HG02588 (cell line): ENCODE measurements around the gene LRIF1.
"Not testable (repeated sequence)": the region's sequence is repeated elsewhere in the genome, so short reads cannot be mapped to it uniquely, and the experiment has no call there.

Experiments
- ATAC-seq: cut with Tn5 transposase; IDR thresholded peaks from one replicate; pipeline ENCODE4 v1.9.1; 2021; ENCODE audit warnings: mild to moderate bottlenecking, moderate library complexity; ENCODE audit not compliant: unreplicated experiment

LRIF1 gene

DNA sequence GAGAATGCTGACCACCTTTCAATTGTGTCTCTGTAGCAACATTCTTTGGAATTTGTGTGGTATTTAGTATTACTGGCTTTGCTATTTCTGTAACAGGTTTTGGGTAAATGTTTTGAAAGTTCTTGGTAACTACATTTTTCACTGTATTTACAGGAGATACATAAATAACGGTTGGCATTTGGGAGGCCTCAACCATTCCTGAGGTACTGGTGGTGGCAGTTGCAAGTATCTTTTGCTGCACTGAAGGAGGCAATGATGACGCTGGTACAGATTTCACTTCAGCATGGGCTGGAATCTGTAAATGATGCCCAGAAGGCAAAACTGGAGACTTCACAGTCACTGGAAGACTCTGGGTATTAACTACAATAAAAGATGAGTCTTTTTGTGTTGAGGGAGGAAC is 11.7 kb downstream of the LRIF1 start:
- no peak for ATAC-seq

DNA sequence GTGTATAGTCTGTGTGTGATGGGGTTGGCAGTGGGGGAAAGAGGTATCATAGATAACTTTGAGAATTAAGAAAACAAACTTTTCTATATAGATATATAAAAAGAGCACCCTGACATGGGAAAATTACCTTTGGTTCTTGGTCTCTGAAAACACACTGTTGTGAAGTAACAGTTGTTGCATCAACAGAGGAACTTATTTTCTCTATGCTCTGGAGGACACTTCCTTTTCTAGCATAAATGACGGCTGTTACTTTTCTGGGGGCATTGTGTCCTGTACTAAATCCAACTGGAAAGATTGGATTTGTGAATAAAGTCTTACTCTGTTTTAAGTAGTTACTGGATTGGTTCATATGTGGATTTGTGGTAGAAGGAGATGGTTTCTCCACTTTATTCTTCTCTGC is 12.6 kb downstream of the LRIF1 start:
- ATAC-seq: no peak

DNA sequence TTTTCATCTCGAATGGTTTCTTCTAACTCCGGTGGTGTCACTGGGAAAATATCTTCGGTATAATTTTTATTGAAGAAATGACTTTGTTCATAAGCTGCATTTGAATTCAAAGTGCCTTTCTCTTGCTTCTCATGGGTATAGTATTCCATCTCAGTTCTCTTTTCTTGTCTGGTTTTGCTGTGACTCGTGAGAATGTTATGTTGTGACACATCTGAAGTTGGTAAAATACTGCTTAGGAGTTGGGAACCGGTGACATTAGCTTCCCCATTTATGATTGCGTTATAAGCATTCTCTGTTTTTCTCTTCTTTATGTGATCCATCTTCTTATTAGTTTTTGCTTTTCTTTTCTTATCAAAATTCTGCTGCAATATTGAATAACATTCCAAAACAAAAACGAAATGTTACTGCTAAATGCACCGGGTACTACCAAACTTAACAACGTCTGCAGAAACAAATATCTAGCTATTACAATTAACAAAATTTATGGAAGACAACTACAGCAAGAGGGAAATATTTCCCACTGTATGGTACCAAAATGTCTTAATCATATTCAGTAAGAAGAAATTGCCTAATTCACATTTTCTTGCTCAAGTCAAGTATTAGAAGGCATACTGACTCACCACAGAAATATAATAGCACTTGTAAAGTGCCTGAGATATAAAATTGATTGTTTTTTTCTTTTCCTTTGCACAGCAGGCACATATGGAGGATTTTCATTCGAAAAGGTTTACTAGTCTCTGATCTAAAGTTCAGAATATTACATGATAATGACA is 15.5 kb downstream of the LRIF1 start:
- ATAC-seq: no peak

DNA sequence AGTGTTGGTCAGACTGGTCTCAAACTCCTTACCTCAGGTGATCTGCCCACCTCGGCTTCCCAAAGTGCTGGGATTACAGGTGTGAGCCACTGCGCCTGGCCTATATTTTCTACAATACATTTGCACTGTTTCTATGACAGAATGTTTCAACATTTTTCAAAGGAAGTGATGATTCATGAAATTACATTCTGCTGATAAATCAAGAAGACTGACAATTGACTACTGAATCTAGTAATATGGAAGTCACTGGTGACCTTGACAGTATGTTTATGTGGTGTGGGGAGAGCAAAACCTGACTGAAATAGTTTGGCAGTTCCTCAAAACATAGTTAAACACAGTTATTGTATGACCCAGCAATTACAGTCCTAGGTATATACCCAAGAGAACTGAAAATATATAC is 18.1 kb downstream of the LRIF1 start:
- ATAC-seq: no peak

DNA sequence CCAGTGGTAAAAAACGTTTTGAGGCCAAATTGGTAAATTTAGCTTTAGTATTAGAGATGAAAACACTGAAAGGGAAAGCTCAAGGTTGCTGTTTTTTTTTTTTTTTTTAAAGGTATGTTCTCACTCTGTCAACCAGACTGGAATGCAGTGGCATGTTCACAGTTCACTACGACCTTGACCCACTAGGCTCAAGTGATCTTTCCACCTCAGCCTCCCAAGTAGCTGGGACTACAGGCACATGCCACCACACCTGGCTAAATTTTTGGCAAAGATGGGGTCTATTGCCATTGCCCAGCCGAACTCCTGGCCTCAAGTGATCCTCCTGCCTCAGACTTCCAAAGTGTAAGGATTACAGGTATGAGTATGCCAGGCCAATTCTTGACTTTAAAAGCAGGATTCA is 18.9 kb downstream of the LRIF1 start:
- no peak for ATAC-seq

DNA sequence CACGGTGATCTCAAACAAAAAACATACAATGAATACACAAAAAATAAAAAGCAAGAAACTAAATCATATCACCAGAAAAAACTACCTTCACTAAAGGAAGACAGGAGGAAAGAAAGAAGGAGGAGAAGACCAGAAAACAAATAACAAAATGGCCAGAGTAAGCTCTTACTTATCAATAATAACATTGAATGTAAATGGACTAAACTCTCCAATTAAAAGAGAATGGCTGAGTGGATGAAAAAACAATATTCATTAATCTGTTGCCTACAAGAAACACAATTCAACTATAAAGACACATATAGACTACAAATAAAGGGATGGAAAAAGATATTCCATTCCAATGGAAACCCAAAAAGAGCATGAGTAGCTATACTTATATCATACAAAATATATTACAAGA is 27.2 kb downstream of the LRIF1 start:
- no peak for ATAC-seq

DNA sequence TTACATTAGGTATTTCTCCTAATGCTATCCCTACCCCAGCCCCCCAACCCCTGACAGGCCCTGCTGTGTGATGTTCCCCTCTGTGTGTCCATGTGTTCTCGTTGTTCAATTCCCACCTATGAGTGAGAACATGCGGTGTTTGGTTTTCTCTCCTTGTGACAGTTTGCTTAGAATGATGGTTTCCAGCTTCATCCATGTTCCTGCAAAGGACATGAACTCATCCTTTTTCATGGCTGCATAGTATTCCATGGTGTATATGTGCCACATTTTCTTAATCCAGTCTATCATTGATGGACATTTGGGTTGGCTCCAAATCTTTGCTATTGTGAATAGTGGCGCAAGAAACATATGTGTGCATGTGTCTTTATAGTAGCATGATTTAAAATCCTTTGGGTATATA is 32.6 kb downstream of the LRIF1 start:
- ATAC-seq: not testable (repeated sequence)

DNA sequence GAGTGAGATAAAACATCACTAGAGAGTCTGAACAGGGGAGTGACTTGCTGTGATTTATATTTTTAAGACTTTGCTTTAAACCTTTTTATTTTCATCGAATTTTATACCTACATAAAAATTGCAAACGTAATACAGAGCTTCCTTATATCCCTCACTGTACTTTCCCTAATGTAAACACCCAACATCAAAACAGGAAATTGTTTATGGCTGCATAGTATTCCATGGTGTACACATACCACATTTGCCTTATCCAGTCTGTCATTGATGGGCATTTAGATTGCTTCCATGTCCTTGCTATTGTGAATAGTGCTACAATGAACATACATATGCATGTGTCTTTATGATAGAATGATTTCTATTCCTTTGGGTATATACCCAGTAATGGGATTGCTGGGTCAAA is 34.8 kb downstream of the LRIF1 start:
- ATAC-seq: no peak

DNA sequence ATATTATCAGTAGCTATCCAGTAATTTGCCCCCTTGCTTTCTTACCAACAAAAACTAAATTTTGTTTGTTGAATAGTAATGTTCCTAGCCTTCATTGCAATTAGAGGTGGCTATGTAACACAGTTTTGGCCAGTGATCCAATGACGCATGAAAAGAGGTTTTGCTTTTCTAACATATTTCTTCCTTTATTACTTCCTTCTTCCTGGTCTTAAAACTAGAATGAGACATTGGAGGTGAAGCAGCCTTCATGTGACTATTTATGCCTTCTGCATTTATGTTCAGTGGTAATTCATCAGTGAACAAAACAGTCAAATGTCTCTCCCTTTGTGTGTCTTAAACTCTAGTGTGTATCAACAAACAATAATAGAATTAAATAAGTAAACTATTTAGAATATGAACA is 35.5 kb downstream of the LRIF1 start:
- no peak for ATAC-seq

DNA sequence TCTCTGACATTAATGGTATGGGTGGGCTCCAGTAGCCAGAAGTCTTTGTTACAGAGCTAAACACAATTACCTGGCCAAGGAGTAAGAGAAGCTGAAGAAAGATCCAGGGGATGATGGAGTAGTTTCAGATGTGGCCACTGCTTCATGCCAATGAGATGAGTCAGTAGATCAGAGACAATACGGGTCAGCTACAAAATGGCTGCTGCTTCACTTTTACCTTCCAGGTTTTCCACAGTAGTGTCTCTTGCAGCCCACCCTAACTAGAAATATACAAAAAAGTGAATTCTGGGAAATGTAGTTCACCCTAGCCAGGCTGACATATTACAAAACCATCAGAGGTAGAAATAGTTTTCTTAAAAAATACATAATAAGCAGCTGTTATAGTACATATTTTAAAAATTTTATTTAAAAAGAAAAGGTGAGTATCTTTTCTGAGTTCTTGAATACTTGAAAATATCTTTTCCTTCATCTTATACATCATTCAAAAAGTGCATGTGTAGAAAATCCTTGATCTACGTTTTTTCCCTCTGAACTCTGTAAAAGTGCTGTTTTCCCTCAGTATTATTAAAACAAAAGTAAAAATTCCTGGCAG is 36.1 kb downstream of the LRIF1 start:
- no peak for ATAC-seq

DNA sequence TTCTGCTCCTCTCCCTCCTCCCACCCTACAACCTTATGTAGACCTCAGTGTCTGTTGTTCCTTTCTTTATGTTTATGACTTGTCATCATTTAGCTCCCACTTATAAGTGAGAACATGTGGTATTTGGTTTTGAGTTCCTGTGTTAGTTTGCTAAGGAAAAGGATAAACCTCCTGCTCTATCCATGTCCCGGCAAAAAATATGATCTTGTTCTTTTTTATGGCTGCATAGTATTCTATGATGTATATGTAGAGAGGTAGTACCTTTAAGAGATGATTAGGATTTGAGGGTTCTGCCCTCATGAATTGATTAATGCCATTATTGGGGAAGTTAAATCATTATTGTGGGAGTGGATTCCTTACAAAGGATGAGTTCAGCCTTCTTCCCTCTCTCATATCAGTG is 41.8 kb downstream of the LRIF1 start:
- ATAC-seq: no peak

DNA sequence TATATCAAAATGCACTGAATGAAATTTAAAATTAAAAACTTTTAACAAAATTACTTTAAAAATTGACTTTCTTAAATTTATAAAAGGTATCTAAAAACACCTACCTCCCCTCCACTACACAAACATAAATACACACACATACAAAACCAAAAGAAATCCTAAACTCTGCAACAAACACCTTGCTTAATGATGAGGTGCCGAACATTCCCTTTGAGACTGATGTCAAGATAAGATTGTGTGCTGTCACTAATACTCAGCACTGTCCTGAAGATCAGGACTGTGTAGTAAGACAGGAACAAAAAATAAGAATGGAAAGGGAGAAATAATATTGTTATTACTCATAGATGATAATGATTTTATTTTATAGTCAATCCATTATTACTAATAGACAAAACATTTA is 45.7 kb downstream of the LRIF1 start:
- ATAC-seq: no peak

DNA sequence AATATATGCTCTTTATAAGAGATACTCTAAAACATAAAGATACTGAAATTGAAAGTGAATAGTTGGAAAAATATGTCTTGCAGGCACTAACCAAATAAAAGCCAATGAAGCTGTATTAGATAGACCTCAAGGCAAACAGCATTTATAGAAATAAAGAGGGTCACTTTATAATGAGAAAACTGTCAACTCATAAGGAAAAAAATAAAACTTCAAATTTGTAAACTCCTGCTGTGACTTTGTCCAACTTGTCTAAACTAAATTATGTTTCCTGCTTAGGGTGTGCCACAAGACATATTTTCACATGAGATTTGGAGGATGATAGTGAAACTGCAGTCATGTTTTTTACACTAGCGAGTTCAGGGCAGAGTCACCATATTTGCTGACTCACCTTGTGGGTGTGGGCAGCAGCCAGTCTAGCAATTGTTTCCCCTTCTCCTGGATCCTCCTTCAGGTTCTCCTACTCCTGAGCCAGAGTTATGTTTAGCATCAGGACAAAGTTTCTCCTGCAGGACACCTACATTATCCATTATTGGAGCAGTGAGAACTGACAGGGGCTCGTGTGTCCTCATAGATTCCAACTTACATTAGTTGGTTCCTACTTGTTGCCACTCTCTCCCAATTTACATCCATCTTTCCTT is 46.9 kb downstream of the LRIF1 start:
- ATAC-seq: no peak

DNA sequence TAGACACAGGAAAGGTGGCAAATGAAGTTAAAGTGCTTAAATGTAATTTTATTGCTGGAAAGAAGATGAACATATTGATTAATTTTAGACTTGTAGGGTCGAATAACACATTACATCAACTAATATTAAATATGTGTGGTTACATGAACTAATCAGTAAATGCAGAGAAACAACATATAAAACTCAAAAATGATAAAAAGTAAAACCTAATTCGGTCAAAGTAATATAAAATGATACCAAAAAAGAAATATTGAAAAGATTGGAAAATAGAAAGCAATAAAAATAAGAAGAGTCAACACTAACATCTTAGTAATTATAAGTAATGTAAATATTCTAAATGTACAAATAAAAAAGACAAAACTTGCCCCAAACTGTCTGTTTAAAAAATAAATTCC is 47.5 kb downstream of the LRIF1 start:
- no peak for ATAC-seq

DNA sequence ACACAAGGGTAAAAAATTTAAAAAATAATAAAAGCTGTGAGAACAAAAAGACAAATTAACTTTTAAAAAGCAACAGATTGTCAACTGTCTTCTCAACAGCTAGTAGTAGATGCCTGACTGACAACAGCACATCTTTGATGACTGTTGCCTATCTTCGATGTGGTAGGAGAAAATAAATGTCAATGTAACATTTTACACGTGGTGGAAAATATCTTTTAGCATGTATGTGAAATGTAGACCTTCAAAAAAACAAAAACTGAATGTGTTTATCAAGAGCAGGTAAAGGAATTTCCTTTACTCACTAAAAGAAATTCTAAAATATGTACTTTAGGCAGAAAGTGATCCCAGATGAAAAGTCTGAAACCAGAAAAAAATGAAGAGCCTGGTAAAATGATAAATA is 47.9 kb downstream of the LRIF1 start:
- no peak for ATAC-seq

DNA sequence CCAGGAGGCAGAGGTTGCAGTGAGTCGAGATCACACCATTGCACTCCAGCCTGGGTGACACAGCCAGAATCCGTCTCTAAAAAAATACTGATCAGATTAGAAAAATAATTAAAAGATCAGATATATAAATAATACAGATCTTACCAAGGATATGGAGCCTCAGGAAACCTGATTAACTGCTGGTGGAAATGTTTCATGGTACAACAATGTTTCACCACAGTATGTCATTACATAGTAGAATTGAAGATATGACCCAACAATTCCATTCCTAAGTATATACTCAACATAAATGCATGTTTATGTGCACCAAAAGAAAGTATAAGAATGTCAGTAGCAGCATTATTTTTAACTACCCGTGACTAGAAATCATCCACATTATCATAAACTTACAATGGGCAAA is 49.0 kb downstream of the LRIF1 start:
- ATAC-seq: no peak

DNA sequence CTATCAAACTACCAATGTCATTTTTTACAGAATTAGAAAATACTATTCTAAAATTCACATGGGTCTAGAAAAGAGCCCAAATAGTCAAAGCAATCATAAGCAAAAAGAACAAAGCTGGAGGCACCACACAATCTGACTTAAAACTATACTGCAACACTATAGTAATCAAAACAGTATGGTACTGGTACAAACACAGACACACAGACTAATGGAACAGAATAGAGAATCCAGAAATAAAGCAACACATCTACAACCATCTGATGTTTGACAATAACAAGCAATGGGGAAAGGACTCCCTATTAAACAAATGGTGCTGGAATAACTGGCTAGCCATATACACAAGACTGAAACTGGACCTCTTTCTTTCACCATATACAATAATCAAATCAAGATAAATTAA is 50.9 kb downstream of the LRIF1 start:
- ATAC-seq: no peak

DNA sequence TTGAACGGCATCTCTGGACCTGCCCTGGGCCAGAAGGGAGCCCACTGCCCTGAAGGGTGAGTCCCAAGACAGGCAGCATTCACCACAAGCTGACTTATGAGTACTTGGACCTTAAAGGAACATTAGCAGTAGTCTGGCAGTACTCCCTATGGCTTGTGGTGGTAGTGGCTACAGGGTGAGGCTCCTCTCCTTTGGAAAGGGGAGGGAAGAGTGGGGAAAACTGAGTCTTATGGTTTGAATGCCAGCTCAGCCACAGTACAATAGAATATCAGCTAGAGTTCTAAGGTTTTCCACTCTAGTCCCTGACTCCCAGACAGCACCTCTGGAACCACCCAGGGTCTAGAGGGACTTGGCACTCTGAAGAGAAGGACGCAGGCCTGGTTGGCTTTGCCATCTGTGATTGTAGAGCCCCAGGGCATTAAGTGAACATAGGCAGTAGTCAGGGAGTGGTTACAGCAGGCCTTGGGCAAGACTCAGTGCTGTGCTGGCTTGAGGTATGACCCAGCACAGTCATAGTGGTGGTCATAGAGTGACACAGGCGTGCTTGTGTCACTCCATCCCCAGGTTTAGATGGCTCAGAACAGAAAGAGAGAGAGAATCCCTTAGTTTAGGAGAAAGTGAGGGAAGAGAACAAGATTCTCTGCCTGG is 59.7 kb downstream of the LRIF1 start:
- ATAC-seq: no peak

DNA sequence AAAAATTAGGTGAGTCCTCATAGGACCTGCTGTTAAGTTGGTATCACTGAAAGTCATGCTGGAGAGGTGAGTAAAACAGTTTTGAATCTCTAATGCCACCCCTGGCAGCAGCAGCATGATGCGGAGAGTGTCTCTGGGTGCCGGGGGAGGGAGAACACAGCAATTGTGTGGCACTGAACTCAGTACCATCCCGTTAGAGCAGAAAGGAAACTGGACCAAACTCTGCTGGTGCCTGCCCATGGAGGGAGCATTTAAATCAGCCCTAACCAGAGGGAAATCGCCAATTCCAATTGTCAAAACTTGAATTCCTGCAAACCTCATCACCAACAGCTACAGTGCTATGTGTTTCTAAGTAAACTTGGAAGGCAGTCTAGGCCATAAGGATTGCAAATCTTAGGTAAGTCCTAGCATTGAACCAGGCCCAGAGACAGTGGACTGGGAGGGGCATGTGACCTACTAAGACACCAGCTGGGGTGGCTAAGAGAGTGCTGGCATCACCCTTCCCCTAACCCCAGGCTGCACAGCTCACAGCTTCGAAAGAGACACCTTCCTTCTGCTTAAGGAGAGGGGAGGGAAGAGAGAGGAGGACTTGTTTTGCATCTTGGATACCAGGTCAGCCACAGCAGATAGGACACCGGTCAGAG is 60.8 kb downstream of the LRIF1 start:
- no peak for ATAC-seq

DNA sequence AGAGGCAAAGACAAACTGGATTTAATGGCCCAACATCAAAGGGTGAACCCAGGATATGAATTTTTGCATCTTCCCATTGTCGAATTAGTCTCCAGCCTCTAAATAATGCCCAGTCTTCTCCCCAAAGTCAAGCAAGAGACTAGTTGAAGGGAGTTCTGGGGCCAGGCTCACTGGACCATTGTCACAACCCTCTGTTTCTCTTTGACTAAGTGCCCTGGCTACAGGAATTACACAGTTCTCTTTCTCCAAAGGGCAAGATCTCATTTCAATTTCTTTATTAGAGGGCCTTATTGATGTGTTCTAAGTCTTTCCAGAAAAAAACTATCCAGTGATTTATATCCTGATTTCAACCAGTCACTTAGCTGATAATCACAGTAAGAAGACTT is 64.3 kb downstream of the LRIF1 start:
- no peak for ATAC-seq

DNA sequence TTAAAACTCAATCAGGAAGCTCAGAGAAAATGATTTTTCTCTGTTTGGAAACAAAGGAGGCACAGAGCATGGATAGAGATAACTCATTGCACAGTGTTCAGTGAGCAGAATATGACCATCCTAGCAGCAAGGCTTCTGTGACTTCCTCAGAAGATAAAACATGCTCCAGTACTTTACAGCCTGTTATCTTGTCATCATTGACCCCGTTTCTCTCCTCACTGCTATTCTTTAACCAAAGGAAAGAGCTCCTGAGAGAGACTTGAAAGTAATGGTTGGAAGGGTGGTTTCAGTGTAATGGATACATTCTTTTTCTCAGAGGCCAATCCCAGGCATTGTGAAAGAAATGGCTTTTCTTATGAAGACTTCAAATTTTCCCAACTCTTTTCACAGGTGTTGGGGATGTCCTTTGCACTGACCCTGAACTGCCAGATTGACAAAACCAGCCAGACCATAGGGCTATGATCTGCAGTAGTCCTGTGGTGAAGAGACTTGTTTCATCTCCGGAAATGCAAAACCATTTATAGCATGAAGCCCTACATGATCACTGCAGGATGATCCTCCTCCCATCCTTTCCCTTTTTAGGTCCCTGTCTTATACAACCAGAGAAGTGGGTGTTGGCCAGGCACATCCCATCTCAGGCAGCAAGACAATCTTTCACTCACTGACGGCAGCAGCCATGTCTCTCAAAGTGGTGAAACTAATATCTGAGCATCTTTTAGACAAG is 64.8 kb downstream of the LRIF1 start:
- no peak for ATAC-seq
